Gastroesophageal sphincter (tissue), 3 donors: ENCODE measurements around the gene RPP38.

Experiments used
- CTCF ChIP-seq, 4 experiments: fragments of 200-600 bp in 2 of 4; fragments of 450-650 bp in 2 of 4; sonication (generic) in 1 of 4; IDR thresholded peaks; one replicate each; pipeline ENCODE4 v1.5.1; 2017 to 2019; ENCODE audit warnings: antibody characterized with exemption in 4 of 4, mild to moderate bottlenecking in 2 of 4, moderate library complexity in 2 of 4
- POLR2AphosphoS5 ChIP-seq: sonication (generic); formaldehyde crosslinking; IDR thresholded peaks from one replicate; pipeline ENCODE4 v1.6.1; 2017; ENCODE audit warnings: antibody characterized with exemption

GRCh38 chr10:15092855-15093408 is 4.2 kb upstream of the RPP38 start:
- TF ChIP-seq POLR2AphosphoS5: no peak
- TF ChIP-seq CTCF (IDR thresholded peaks at IDR 0.05): no peak
